Memory B cell (primary cell): ENCODE measurements around the gene MAL.

ENCODE experiments used
- ATAC-seq: fragments of 150-1000 bp; cut with Tn5 transposase; 2 replicates; pipeline ENCODE4 v1.10.0; 2021; ENCODE audit warnings: low read depth, mild to moderate bottlenecking, moderate library complexity
- DNase-seq, 2 donors: peaks; one replicate each; pipeline ENCODE4 v3.0.0; 2022; ENCODE audit warnings: low spot score in 2 of 2
- H3K27ac Mint-ChIP-seq: one replicate; pipeline ENCODE4 v1.8.0; 2022; ENCODE audit warnings: mild to moderate bottlenecking, moderate library complexity, mixed read lengths
- H3K27me3 Mint-ChIP-seq: one replicate; pipeline ENCODE4 v1.8.0; 2022; ENCODE audit warnings: mixed read lengths
- H3K36me3 Mint-ChIP-seq: one replicate; pipeline ENCODE4 v1.8.0; 2022; ENCODE audit warnings: mild to moderate bottlenecking, mixed read lengths
- H3K4me1 Mint-ChIP-seq: one replicate; pipeline ENCODE4 v1.8.0; 2022; ENCODE audit warnings: mixed read lengths
- H3K4me3 Mint-ChIP-seq: one replicate; pipeline ENCODE4 v1.8.0; 2022; ENCODE audit warnings: mild to moderate bottlenecking, moderate library complexity, mixed read lengths
- H3K9me3 Mint-ChIP-seq: one replicate; pipeline ENCODE4 v1.8.0; 2022; ENCODE audit warnings: mixed read lengths

The MAL gene

DNA sequence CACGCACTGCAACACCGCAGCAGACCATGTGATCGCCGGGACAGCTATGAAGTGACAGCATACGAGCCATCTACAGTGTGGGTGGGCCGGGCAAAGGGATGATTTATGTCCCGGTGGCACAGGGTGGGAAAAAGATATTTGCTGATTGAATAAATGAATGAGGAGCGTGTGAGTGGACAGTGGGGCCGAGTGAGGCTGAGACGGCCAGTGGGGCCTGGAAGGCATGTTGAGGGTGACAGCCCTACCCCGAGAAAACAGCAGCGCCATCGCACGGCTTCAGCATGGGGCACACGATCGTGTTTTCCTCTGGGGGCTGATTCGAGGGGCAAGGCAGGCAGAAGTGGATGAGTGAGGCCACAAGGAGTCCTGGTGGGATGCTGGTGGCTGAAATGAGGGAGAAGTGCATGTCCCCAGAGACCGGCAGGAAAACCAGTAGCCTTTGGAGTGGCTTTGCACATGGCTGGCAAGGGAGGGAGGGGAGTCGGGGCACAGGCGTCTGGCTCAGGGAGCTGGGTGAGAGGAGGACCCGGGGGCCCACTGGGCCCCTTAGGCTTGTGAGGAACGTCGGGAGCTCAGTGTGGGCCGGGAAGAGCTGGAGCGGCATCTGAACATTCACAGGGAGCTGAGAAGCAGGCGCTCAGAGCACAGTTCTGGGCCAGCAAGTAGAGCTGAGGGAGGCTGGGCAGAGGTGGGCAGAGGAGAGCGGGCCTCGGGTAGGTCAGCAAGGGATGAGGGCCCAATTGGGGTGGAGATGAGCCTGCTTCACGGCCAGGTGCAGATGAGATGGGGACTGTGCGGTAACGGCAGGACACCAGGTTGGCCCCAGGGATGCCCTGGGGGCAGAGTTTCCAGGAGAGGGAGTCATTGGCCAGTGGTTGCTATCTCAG lies 32.1 kb upstream of the MAL start:
- Mint-ChIP-seq H3K36me3 (no peaks in the 10 kb centered on the region), H3K4me1 (no peaks in the 10 kb centered on the region), H3K27me3 (peaks cover 17% of the 10 kb centered on the region), H3K9me3 (no peaks in the 10 kb centered on the region), H3K4me3 (no peak overlapping the region), H3K27ac (no peak overlapping the region)
- ATAC-seq, result no peak
- DNase-seq, result no peak

DNA sequence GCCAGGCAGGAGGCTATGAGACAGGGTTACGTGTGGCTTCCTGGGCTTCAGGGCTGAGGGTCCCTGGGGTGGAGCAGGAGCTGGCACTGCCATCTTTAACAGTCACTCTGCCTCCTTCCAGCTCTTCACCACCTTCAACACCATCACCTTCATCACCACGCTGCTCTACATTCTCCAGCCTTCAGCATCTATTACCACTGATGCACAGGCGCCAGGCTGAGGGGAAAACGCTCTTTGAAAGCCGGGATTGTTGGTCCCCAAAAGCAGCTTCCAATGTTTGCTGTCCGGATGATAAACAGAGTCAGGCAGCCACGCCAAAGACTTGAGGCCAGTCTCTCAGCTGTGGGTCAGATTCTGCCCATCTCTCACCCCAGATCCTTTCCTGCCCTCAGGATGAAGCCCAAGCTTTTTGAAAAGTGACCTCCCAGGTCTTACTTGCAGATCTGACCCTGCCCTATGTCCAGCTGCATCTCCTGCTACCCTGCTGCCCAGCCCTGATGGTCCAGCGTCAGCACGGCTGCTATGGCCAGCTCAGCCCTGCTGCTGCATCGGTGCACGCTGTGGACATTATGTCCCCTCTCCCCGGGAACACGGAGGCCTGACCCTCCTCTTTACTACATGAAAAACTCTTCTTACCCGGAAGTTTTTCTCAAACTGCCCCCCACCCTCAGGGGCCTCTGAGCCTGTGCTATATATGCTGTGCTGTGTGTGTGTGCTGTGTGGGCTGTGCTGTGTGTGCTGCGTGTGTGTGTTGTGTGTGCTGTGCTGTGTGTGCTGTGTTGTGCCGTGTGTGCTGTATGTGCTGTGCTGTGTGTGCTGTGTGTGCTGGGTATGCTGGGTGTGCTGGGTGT lies 31.2 kb upstream of the MAL start:
- ATAC-seq, result no peak
- H3K4me1 Mint-ChIP-seq, result no peaks in the 10 kb centered on the region
- H3K9me3 Mint-ChIP-seq, result no peaks in the 10 kb centered on the region
- DNase-seq, result no peak
- no peak overlapping the region for H3K4me3 Mint-ChIP-seq
- no peaks in the 10 kb centered on the region for H3K36me3 Mint-ChIP-seq
- H3K27ac Mint-ChIP-seq, result no peak overlapping the region
- H3K27me3 Mint-ChIP-seq, result peaks cover 23% of the 10 kb centered on the region

DNA sequence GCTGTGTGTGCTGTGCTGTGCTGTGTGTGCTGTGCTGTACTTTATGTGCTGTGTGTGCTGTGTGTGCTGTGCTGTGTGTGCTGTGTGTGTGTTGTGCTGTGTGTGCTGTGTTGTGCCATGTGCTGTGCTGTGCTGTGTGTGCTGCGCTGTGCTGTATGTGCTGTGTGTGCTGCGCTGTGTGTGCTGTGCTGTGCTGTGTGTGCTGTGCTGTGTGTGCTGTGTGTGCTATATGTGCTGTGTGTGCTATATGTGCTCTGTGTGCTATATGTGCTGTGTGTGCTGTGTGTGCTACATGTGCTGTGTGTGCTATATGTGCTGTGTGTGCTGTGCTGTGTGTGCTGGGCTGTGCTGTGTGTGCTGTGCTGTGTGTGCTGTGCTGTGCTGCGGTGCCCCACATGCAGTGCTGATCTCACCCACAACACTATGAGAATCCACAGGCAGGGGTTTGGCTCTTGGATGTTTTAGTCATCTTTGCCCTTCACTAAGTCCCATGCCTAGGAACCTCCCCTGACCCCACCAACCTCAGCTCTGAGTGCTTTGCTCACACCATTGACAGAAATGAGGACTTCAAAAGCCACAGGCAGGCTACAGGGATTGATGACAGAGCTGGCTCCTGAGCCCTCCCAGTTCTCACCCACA lies 30.5 kb upstream of the MAL start:
- ATAC-seq (no peak), DNase-seq (no peak)
- Mint-ChIP-seq H3K27me3 (peaks cover 25% of the 10 kb centered on the region), H3K4me3 (no peak overlapping the region), H3K27ac (no peak overlapping the region), H3K4me1 (no peaks in the 10 kb centered on the region), H3K36me3 (no peaks in the 10 kb centered on the region), H3K9me3 (no peaks in the 10 kb centered on the region)

DNA sequence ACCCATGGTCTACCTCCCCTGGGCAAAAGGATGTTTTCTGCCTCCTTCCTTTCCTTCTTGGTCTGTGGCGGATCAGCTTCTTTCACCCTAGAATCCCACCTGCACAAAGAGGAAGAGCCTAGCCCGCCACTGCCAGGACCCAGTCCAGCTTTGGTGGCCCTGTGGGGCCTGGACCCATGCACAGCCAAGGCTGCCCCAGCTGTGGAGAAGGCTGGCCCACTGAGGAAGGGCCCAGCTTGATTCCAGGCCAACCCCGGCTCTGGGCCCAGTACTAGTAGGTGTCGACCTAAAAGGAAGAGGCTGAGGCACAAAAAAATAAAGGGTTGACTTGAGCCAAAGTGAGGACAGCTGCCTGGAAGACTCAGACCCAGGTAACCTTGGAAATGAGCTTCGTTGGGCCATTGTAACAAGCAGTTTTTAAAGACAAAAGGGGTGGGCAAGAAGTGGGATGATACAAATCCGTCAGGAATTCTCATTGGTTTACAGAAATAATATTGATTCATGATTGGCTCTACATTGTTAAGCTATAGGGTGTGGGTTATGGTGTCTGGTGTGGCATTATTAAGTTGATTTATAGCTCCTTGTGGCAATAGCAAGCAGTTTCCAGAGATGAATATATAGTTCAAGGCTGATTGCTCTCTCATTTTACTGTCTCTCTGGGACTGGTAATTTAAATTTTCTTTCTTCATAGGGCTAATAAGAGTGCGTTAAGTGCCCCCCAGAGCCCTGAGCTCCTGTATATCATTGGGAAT lies 29.8 kb upstream of the MAL start:
- Mint-ChIP-seq H3K9me3 (no peaks in the 10 kb centered on the region), H3K27me3 (peaks cover 24% of the 10 kb centered on the region), H3K4me3 (no peak overlapping the region), H3K36me3 (no peaks in the 10 kb centered on the region), H3K27ac (no peak overlapping the region), H3K4me1 (no peaks in the 10 kb centered on the region)
- ATAC-seq, result no peak
- DNase-seq, result no peak

DNA sequence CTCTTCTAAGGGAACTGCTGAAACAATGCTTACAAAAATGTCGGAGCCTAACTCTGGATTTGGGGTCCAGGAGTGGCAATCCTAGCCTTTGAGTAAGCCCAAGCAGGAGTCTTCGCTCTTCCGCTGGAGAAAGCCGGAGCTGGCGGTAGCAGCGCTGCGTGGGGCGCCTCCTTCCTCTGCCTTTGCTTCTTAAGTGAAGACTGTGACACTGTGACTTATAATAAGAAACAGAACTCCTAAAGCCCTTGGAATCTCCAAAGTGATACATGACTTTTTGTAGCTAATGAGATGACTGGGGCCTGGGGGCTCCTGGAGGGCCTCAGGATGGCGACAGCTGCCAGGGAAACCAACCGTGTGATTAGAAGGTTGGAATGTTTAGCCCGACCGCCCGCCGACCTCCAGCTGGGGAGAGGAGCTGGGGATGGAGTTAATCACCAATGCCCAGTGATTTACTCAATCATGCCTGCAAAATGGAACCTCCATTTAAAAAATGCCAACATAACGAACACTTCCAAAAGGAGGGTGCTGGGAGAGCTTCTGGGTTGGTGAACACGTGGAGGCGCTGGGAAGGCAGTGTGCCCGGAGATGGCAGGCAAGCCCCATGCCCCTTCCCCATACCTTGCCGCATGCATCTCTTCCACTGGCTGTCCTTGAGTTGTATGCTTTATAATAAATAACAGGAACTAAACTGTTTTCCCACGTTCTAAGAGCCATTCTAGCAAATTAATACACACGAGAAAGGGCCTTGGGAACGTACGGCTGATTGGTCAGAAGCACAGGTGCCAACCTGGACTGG lies 29.0 kb upstream of the MAL start:
- no peak for ATAC-seq
- peaks cover 24% of the 10 kb centered on the region for H3K27me3 Mint-ChIP-seq

DNA sequence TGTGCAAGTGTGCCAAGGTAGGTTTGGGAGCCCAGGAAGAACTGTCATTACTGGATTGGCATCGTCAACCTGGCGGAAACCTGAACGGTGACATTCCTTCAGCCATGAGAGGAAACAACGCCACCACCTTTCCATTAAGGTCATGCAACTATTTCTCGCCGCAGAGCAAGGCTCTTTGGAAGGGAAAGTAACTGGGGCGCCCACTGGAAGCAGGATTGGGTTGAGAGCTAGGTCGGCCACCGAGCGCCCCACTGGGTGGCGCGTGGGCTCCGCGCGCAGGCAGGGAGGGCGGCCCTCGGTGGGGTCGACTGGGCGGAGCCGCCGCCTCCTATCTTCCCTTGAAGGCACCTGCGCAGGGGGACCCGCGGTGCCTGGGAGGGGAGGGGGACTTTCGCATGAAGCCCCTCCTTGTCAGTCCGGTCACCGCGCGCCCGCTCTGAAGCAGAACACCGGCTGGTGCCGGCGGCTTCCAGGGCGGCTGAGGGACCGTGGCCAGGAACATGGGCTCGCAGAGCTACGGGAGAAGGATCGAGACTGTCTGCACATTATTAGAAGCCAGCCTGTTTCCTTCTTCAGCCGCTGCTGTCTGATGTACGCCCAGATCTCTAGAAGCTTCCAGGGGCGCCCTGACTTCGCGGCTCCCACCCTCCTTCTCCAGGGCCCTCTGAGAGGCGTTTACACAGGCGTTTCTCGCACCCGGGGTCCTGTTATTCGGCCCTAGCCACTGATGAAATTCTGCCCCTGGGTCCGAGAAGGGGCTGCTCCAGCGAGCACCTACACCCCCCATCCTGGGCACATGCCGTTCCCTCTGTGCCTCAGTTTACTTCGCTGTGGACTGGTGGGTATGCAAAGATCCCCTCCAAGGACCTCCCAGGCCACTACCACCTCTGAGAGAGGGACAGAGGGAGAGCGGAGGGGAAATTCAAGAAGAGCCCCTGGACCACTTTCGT lies 27.3 kb upstream of the MAL start:
- Mint-ChIP-seq H3K36me3 (no peaks in the 10 kb centered on the region), H3K27me3 (peaks cover 20% of the 10 kb centered on the region), H3K4me3 (no peak overlapping the region), H3K9me3 (no peaks in the 10 kb centered on the region), H3K27ac (no peak overlapping the region), H3K4me1 (no peaks in the 10 kb centered on the region)
- DNase-seq, result no peak
- ATAC-seq, result no peak

More for the DNA sequence above, 29.0 kb upstream of the MAL start:
- Mint-ChIP-seq H3K27ac (no peak overlapping the region), H3K36me3 (no peaks in the 10 kb centered on the region), H3K9me3 (no peaks in the 10 kb centered on the region), H3K4me3 (no peak overlapping the region), H3K4me1 (no peaks in the 10 kb centered on the region)
- DNase-seq, result no peak

DNA sequence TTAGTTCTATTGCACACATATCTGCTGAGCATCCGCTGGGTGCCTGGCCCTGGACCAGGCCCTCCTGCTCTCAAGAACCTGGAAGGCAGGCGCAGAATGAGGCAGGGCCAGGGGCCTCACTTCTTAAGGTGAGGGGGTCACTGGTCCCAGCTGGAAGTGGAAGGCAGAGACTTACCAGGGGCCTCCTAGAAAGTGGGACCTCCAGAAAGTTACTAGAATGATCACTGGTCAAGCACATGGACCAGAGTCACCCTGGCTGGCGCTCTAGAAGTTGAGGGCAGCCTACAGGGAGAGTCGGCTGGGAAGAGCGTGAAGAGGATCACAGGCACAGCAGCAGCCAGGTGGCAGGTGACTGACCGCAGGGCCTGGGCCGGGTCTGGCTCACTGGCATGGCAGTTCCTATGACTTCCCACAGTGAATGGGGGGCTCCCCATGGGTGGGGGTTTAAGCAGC lies 26.1 kb upstream of the MAL start:
- DNase-seq (no peak), ATAC-seq (no peak)
- Mint-ChIP-seq H3K4me3 (no peak overlapping the region), H3K36me3 (no peaks in the 10 kb centered on the region), H3K4me1 (no peaks in the 10 kb centered on the region), H3K27me3 (peaks cover 17% of the 10 kb centered on the region), H3K9me3 (no peaks in the 10 kb centered on the region), H3K27ac (no peak overlapping the region)

DNA sequence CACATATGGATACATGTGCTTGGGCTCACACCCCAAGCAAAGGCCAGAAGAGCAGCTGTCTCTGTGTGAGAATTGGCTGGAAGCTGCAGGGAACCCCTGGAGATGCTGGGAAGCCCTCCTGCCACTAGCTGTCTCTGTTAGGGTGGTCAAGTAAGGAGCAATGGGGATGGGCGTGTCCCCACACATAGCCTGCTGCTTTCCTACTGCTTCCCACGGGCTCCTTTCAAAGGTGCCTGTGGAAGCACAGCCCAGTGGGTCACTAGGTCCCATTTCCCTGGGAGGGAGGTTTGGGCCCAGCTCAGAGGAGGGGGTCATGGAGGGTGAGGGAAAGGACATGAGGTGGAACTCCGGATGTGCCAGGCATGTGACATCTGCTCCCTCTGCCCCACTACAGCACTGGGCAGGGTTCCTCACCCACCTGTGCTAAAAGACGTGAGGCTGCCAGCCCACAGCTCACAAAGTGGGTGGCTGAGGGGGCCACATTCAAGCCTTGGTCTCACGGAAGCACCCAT lies 24.4 kb upstream of the MAL start:
- Mint-ChIP-seq H3K36me3 (no peaks in the 10 kb centered on the region), H3K27me3 (peaks cover 14% of the 10 kb centered on the region), H3K27ac (no peak overlapping the region), H3K4me1 (no peaks in the 10 kb centered on the region), H3K4me3 (no peak overlapping the region), H3K9me3 (no peaks in the 10 kb centered on the region)
- ATAC-seq (no peak), DNase-seq (no peak)

DNA sequence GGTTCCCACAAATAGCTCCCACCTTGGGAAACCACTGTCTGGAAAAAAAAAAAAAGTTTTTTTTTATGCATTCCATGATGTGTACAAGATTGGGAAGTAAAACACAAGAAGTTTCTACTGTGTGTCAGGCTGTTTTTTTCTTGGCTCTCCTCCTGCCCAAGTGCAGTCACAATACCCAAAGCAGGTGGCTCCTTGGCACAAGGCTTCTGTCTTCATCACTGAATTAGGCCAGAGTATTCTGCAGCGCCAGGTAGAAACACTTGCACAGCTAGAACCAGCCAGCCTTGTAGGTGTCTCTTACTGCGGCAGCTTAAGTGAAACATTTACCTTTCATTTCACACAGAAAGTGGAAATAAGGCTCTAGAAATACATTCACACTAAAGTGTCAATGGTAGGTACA lies 23.8 kb upstream of the MAL start:
- Mint-ChIP-seq H3K36me3 (no peaks in the 10 kb centered on the region), H3K27me3 (peaks cover 14% of the 10 kb centered on the region), H3K9me3 (no peaks in the 10 kb centered on the region), H3K27ac (no peak overlapping the region), H3K4me1 (no peaks in the 10 kb centered on the region), H3K4me3 (no peak overlapping the region)
- ATAC-seq, result no peak
- no peak for DNase-seq

DNA sequence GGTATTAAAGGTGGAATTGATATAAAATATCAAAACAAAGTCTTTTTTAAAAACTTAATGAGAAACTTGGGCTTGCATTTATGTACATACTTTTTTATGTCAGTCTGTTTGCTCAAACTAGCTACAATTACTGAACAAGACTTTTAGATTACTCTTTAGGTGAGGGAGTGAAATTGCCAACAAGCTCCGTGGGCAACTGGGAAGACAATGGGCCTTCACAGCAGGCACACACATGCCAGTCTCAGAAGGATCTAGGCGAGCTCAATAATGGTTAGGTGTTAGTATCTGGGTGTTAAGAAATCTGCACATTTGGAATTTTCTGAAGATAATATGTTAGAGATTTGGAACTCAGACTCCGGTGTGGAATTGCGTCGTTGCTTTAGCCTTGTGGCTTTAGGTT lies 23.0 kb upstream of the MAL start:
- H3K4me3 Mint-ChIP-seq, result no peak overlapping the region
- H3K4me1 Mint-ChIP-seq, result no peaks in the 10 kb centered on the region
- H3K9me3 Mint-ChIP-seq, result no peaks in the 10 kb centered on the region
- no peak overlapping the region for H3K27ac Mint-ChIP-seq
- DNase-seq (no peak), ATAC-seq (no peak)
- no peaks in the 10 kb centered on the region for H3K36me3 Mint-ChIP-seq
- H3K27me3 Mint-ChIP-seq, result peaks cover 14% of the 10 kb centered on the region

DNA sequence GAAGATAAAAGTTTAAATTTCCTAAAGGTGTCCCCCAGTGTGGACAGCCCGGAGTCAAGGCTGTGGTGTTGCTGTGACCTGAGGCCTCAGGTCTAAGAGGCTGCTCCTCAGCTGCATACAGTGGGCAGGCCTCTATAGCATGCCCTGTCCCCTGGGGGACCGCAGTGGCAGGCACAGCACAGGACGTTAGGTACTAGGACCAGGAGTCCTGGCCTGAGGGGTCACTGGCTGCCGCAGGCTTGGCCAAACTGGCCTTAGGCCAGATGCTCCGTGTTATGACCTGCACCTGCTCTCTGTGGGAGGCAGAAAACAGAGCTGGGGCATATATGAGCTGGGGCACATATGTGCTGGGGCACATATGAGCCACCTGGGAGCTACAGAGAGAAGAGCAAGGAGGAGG lies 21.2 kb upstream of the MAL start:
- no peak overlapping the region for H3K27ac Mint-ChIP-seq

DNA sequence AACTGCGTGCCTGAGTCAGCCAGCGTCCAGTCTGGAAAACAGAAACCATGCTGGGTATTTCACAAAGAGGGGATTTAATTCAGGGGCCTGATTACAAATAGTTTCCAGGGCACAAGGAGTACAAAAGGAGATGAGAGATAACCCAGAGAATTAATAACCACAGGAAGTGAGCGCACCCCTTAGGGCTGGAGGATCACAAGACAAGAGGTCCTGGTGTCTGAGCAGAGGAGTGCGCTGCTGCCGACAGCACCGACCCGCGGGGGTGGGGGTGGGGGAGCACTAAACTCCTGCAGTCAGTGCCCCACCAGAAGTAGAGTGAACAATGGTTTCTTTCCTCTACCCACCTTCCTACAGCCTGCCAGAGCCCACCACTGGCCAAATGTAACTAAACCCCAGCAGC lies 20.8 kb upstream of the MAL start:
- ATAC-seq (no peak), DNase-seq (no peak)
- Mint-ChIP-seq H3K27me3 (peaks cover 6% of the 10 kb centered on the region), H3K4me1 (no peaks in the 10 kb centered on the region), H3K27ac (no peak overlapping the region), H3K36me3 (no peaks in the 10 kb centered on the region), H3K4me3 (no peak overlapping the region), H3K9me3 (no peaks in the 10 kb centered on the region)

More for the DNA sequence above, 21.2 kb upstream of the MAL start:
- Mint-ChIP-seq H3K36me3 (no peaks in the 10 kb centered on the region), H3K9me3 (no peaks in the 10 kb centered on the region), H3K4me3 (no peak overlapping the region), H3K4me1 (no peaks in the 10 kb centered on the region), H3K27me3 (peaks cover 9% of the 10 kb centered on the region)
- DNase-seq (no peak), ATAC-seq (no peak)
